Tibial artery (tissue), 4 donors: ENCODE results near the gene CASZ1.

ENCODE experiments used
- DNase-seq, 2 donors: peaks; one replicate each; pipeline ENCODE4 v3.0.0-alpha.2; 2019
- H3K27ac ChIP-seq, 2 donors: fragments of 200-600 bp; sonication (generic) in 1 of 2; 1 replicate in 1 of 2; 2 replicates in 1 of 2; pipeline ENCODE4 v1.5.1; 2018 to 2019; ENCODE audit warnings: mild to moderate bottlenecking in 1 of 2
- H3K27me3 ChIP-seq, 2 donors: fragments of 200-600 bp; sonication (generic) in 1 of 2; one replicate each; pipeline versions ENCODE4 v1.5.1 to v1.6.0; 2016 to 2019
- H3K36me3 ChIP-seq, 3 donors: fragments of 200-600 bp; sonication (generic) in 2 of 3; one replicate each; pipeline ENCODE4 v1.5.1; 2016 to 2019; ENCODE audit warnings: mild to moderate bottlenecking in 2 of 3
- H3K4me1 ChIP-seq, 4 donors: fragments of 200-600 bp; sonication (generic) in 2 of 4; 1 replicate in 3 of 4; 2 replicates in 1 of 4; pipeline ENCODE4 v1.5.1; 2016 to 2019
- H3K4me3 ChIP-seq, 2 donors: fragments of 200-600 bp; sonication (generic) in 1 of 2; 1 replicate in 1 of 2; 2 replicates in 1 of 2; pipeline ENCODE4 v1.5.1; 2018 to 2019; ENCODE audit warnings: mild to moderate bottlenecking in 2 of 2
- H3K9me3 ChIP-seq, 3 donors: fragments of 200-600 bp; sonication (generic) in 1 of 3; one replicate each; pipeline ENCODE4 v1.5.1; 2016 to 2019
- intact Hi-C: fragments of 100-400 bp; cut with DNase I; formaldehyde crosslinking; loops from one replicate; pipeline ENCODE4 v1.15.0; 2023; ENCODE audit warnings: low total_unique reads
- TF ChIP-seq, protein P1 (sequence below), 2 experiments: fragments of 200-600 bp in 1 of 2; fragments of 450-650 bp in 1 of 2; IDR thresholded peaks; one replicate each; pipeline ENCODE4 v1.5.1; 2017 to 2019; ENCODE audit warnings: antibody characterized with exemption in 2 of 2, mild to moderate bottlenecking in 1 of 2, moderate library complexity in 1 of 2

Gene CASZ1

DNA sequence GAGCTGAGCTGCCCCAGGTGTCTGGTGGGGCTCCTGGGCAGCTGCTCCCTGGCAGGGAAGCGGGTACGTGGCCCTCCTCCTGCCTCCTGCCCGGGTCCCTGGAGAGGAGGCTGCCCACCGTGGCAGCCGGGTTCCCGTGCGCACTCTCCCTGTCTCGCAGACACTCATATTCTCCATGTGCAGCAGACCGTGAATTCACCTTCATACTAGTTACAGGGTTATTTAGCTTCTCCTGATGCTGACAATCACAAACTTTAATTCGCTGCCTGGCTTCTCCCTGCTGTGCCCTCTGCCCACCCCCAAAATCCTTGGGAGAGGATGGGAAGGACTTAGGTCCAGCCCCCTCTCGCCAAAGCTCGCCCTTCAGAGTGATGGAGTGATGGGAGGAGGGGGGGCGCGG lies 95.3 kb downstream of the CASZ1 start:
- Histone ChIP-seq H3K4me3 (no peak overlapping the region), H3K4me1 (peaks cover 0 to 16% (median under 1%) of the 10 kb centered on the region in 4 donors), H3K27ac (no peak overlapping the region), H3K9me3 (no peaks in the 10 kb centered on the region), H3K36me3 (no peaks in the 10 kb centered on the region), H3K27me3 (peaks cover 0 to 20% of the 10 kb centered on the region in 2 donors)
- TF ChIP-seq, protein P1, sequence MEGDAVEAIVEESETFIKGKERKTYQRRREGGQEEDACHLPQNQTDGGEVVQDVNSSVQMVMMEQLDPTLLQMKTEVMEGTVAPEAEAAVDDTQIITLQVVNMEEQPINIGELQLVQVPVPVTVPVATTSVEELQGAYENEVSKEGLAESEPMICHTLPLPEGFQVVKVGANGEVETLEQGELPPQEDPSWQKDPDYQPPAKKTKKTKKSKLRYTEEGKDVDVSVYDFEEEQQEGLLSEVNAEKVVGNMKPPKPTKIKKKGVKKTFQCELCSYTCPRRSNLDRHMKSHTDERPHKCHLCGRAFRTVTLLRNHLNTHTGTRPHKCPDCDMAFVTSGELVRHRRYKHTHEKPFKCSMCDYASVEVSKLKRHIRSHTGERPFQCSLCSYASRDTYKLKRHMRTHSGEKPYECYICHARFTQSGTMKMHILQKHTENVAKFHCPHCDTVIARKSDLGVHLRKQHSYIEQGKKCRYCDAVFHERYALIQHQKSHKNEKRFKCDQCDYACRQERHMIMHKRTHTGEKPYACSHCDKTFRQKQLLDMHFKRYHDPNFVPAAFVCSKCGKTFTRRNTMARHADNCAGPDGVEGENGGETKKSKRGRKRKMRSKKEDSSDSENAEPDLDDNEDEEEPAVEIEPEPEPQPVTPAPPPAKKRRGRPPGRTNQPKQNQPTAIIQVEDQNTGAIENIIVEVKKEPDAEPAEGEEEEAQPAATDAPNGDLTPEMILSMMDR (IDR thresholded peaks at IDR 0.05): no peak
- no peak for DNase-seq
- intact Hi-C loops: no loop called here

DNA sequence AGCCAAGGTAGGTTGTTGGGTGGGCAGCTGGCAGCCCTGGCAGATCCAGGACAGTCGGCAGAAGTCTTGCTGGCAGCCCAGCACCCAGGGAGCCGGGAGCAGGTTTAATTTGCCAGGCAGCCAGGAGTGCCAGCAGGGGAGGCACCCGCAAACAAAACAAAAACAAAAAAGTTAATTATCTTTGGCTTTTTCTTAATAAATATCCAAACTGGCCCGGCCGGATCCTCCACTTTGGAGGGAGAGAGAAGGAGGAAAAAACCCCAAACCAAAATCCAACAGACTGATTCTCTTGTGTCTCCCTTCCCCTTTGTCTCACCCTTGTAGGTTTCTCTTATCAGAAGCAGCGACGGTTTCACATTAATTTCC lies 97.0 kb downstream of the CASZ1 start:
- no peak for DNase-seq
- peaks cover 0 to 24% (median 11%) of the 10 kb centered on the region in 4 donors for H3K4me1 ChIP-seq
- no peak overlapping the region for H3K4me3 ChIP-seq
- H3K27me3 ChIP-seq: peaks cover 0 to 8% of the 10 kb centered on the region in 2 donors
- H3K36me3 ChIP-seq: no peaks in the 10 kb centered on the region
- TF ChIP-seq, protein P1 (IDR thresholded peaks at IDR 0.05): no peak
- no peaks in the 10 kb centered on the region for H3K9me3 ChIP-seq
- intact Hi-C loops: no loop called here
- no peak overlapping the region for H3K27ac ChIP-seq

DNA sequence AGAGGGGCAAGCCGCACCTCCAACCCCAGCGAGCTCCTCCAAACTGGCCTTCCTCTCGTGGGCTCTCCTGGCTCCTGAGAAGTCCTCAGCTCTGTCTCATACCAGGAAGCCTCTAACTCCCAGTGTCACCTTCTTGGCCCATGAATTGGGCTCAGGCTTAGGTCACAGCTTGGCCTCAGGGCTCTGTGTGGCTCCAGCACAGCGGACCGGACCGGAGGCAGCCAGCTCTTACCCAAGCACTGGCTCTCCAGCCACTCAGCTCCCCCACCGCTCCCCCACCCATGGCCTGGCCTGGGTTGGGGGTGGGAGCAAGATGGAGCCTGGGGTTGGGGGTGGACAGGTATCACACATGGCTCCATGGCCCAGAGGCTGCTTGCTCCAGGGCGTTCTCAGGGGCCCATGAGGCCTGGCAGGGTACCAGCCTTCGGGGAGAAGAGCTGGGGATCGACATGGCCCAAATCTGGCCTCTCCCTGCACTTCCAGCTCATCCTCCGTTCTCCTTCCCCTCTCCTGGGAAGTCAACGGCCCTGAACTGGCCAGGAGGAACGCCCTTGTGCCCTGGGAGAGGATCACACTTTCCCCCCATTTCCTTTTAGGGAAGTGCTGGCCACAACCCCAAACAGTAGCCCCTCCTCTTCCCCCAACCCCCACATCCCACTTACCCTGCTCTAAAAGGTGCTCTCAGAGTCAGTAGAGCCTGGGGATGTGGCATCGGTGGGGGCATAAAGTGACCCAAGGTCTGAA lies 97.5 kb downstream of the CASZ1 start:
- H3K4me3 ChIP-seq: no peak overlapping the region
- TF ChIP-seq, protein P1 (IDR thresholded peaks at IDR 0.05): no peak
- H3K27me3 ChIP-seq: peaks cover 0 to 4% of the 10 kb centered on the region in 2 donors
- H3K9me3 ChIP-seq: no peaks in the 10 kb centered on the region
- peaks cover 0 to 24% (median 11%) of the 10 kb centered on the region in 4 donors for H3K4me1 ChIP-seq
- intact Hi-C loops: no loop called here
- no peak for DNase-seq
- H3K27ac ChIP-seq: no peak overlapping the region
- no peaks in the 10 kb centered on the region for H3K36me3 ChIP-seq

DNA sequence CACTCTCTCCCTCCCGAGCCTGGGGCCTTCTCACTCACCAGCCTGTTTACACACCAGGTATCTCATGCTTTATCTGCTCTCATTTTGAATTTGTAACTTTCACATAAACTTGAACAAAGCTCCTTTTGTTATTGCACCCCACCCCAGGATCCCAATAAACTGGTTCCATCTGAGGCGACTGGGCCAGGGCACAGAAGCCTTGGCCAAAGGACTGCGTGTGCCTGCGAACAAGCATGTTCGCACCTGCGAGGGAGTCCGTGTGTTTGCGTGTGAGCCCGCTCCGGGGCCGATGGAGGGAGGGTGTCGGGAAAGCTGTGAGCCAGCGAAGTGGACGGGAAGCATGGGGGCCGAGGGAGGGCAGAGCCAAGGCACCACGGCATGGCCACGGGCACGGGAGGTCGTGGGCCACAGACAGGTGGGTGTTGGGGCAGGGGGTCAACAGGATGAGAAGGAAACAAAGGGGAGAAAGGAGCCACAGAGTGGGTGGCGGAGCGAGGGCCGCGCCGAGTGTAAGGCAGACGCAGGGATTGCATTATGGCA lies 98.8 kb downstream of the CASZ1 start:
- Histone ChIP-seq H3K27me3 (peaks cover 0 to 2% of the 10 kb centered on the region in 2 donors), H3K4me1 (peaks cover 0 to 29% (median 15%) of the 10 kb centered on the region in 4 donors), H3K9me3 (no peaks in the 10 kb centered on the region), H3K4me3 (no peak overlapping the region), H3K36me3 (no peaks in the 10 kb centered on the region), H3K27ac (no peak overlapping the region)
- intact Hi-C loops: no loop called here
- TF ChIP-seq, protein P1 (IDR thresholded peaks at IDR 0.05): no peak
- DNase-seq: no peak

DNA sequence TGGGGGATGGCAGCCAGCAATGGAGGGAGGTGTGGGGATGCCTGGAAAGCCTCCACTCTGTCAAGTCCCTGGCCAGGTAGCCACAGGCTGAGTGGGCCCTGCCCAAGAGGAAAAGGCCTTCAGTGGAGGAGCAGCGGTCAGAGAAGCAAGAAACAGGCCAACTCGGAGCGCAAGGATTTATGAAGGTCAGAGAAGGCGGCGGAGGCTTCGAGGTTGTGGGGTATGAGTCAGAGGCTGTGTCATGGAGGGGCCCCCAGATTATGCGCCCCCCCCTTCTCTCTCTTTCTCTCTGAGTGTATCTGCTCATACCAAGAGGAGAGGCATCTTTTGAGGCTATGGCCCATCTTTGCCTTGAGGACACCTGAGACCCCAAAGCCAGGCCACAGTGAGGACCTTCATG lies 99.5 kb downstream of the CASZ1 start:
- Histone ChIP-seq H3K27me3 (peaks cover 0 to 2% of the 10 kb centered on the region in 2 donors), H3K9me3 (no peaks in the 10 kb centered on the region), H3K36me3 (no peaks in the 10 kb centered on the region), H3K27ac (no peak overlapping the region), H3K4me3 (no peak overlapping the region), H3K4me1 (peaks cover 0 to 36% (median 22%) of the 10 kb centered on the region in 4 donors)
- DNase-seq: no peak
- TF ChIP-seq, protein P1 (IDR thresholded peaks at IDR 0.05): no peak
- intact Hi-C loops: no loop called here
